ENCODE data around the gene ADGB.
A peak's percentile ranks its signal among the peaks of the same experiment; 100 is the strongest.
"Not testable (repeated sequence)": the region's sequence is repeated elsewhere in the genome, so short reads cannot be mapped to it uniquely, and the experiment has no call there.

The ADGB gene

DNA sequence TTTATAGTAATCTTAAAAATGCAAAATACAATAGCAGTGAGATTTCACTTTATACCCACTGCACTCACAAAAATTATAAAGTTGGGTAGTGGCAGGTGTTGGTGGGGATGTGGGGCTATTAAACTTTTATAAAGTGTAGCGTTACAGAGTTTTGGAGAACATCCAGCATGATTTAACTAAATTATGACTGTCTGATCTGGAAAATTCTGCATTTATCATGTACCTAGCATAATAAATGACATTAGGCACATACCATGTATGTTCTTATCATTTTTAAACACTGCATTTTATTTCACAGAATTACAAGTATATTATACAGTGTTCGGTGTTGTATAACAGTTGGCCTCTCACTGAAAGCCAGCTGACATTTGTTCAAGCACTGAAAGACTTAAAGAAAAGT is 169.9 kb downstream of the ADGB start:
- no peak for DNase-seq (ENCODE audit: low read depth)

DNA sequence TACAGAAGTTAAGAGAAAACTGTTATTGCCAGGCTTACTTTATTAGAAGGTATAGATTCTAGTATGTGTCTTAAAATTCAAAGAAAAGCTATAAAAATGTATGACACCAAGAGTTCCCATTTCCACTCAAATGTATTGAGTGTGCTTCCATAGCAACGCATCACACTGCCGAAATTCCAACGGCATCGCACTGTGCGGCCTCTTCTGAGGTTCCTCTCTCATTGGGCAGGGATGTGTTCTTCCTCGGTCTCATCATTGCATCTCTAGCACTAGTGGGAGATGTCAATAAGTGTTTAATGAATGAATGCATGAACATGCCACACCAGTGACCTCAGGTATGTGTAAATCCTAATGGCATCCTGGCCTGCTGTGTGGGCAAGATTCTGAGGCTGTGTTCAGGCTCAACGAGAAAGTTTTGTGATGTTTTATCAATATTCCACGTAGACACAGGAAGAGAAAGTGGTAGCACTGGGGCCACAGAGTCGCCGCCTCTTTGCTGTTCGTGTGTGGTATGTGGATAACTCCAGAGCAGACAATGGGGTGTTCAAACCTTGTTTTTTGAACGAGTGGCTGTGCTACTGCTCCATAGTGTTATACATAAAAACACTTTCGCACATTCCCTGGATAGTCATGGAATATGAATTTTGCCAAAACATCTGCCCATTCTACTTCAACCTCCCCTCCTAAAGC is 171.6 kb downstream of the ADGB start:
- no peak for DNase-seq (ENCODE audit: low read depth)

DNA sequence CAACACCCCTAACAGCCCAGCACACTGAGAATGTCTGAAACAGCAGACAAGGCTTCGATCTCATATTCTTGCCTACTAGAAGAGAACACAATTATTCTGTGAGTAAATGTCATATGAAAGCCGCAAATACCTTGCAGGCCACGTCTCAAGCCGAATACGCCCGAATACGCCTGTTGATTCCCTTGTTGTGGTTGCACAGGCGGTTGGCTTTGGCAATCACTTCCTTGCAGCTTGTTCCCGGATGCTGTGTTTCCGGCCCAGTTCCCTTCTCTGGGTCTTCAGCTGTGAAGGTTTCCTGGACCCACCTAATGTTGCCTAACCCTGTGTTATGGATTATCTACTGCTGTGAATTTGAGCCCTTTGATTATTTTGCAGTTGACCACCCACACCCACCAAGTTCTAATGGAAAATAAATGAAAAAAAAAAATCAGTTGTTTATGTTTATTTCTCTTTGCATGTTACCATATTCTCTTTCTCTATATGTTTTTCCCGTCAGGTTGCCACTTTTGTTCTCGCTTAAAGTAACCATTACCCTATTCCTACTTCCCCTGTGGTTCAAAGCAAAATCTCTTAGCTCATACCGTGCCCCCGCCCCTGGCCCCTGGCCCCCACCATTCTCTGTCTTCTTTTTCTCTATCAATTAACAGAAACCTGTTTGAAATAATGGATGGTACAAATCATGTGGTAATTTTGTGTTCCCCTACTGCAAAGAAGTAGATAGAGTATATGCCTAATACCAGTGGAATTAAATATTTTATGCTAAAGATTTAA is 172.4 kb downstream of the ADGB start:
- no peak for DNase-seq (ENCODE audit: low read depth)

DNA sequence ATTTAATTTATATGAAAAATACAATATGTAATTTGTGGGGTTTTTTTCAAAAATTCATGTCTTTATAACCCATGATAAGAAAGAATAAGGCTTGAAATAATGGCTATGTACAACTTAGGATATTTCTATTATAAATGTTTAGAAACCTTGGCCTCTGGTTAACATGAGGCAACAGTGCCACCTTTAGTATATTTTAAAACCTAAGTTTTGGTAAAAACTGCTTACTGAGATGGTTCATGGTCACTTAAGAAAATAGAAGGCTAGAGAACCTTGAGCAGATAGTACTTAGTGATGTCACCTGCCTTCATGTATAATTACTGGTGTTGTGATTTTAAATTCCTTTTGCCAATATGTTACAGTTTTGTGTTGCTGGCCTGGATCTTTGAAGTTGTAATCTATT is 176.4 kb downstream of the ADGB start:
- no peak for DNase-seq (ENCODE audit: low read depth)

DNA sequence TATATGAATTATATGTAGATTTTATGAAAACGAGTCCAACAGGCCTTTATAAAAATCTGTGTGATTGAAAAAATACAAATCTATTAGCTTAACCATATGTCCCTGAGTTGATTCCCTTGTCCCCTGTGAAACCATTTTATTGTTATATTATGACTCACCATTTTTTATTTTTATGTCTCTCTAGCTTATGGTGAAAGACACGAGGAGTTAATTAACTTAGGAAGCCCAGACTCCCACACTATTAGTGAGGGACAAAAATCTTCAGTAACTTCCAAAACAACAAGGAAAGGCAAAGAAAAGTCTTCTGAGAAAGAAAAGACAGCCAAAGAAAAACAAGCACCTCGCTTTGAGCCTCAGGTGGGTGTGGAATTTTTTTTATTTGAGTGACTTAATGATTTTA is 183.1 kb downstream of the ADGB start:
- no peak for DNase-seq (ENCODE audit: low read depth)

DNA sequence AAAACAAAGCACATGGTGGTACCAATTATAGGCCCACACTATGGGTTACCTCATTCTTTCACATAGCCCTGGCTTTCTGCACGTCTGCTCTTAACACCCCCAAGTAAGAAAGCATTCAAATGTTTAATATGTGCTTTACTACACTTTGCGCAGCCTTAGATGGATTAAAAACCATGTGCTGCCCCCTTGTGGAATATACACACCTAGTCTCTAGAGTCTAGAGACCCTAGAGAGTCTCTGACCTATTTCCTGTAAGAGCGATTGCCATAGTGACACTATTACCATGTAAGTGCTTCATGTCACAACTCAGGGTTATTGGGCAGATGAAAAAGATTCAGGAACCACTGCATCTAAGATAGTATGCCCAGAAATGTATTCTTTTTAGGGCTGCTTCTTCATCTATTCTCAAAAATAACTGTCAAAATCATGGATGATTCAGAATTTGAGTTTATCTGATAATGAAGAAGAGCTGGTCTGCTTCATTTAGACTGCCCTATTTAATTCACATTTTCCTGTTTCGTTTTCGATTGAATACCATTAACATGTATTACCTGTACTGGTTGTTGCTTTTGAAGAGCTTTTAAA is 186.3 kb downstream of the ADGB start:
- DNase-seq (ENCODE audit: low read depth), result peak; percentile 17

DNA sequence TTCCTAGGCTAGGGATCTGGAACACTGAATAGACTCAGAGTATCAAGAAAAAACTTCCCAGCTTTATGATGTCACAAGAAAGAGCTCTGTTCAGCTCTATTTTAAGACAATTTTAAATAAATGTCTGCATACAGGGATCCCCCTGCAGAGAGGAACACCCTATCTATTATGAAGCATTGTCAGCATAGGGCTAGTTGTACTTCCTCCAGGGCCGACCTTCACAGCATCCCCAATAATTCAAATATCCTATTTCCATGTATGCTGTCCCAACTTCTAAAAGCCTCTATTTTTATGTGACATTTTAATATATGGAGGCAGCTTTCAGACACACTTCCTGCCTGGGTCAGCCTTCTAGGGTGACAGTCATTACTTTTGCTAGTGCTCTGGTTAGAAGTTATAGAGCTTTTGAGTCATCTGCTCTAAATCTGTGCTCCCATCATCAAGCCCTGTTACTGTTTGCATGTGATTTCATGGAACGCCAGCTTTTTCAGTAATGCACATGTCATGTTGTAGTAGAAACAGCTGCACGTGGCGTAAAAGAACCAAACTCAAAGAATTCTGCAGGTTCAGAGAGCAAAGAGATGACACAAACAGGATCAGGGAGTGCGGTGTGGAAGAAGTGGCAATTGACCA is 189.2 kb downstream of the ADGB start:
- DNase-seq (ENCODE audit: low read depth), result no peak

DNA sequence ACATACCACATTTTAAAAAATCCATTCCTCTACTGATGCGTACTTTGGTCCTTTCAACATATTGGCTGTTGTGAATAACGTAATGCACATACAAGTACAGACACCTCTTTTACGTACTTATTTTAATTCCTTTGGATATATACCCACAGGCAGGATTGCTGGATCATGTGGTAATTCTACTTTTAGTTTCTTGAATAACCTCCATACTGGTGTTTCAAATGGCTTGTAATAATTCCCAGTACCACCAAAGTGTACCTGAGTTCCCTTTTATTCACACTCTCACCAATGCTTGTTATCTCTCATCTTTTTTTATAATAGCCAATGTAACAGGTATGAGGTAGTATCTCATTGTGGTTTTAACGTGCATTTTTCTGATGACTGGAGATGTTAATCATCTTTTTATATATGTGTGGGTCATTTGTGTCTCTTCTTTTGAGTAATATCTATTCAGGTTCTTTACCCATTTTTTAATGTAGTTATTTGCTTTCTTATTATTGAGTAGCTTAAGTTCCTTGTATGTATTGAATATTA is 191.9 kb downstream of the ADGB start:
- DNase-seq (ENCODE audit: low read depth), result no peak

DNA sequence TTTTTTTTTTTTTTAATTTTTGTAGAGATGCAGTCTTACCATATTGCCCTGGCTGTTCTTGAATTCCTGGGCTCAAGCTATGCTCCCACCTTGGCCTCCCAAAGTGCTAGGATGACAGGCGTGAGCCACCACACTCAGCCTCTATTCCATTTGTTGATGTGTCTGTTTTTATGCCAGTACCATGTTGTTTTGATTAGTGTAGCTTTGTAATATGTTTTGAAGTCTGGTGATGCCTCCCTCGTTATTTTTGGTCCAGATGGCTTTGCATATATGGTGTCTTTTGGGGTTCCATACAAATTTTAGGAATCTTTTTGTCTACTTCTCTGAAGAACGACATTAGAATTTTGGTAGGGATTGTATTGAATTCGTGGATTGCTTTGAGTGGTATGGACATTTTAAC is 193.2 kb downstream of the ADGB start:
- DNase-seq (ENCODE audit: low read depth), result no peak

DNA sequence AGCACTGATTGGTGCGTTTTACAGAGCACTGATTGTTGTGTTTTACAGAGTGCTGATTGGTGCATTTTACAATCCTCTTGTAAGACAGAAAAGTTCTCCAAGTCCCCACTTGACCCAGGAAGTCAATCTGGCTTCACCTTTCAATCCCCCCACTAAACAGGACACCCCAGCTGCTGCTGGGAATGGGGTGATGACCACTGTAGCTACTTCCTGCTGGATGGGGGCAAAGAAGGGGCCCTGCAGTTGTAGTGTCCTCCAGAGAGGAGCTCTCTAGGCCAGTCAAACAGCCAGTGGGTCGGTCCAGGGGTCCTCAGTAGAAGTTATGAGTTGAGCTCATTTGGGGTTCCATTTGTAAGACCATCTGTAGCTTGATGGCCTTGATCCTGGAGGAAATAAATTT is 194.4 kb downstream of the ADGB start:
- DNase-seq (ENCODE audit: low read depth), result not testable (repeated sequence)

DNA sequence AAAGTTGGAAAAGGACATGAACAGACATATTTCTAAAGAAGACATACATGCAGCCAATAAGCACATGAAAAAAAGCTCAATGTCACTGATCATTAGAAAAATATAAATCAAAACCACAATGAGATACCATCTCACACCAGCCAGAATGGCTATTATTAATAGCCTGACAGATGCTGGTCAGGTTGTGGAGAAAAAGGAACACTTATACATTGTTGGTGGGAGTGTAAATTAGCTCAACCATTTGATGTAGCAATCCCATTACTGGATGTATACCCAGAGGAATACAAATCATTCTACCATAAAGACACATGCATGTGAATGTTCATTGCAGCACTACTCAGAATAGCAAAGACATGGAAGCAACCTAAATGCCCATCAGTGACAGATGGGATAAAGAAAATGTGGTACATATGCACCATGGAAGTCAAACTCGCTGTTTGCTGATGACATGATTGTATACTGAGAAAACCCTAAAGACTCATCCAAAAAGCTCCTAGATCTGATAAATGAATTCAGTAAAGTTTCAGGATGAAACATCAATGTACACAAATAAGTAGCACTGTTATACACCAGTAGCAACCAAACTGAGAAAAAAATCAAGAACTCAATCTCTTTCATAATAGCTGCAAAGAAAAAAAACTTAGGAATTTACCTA is 196.8 kb downstream of the ADGB start:
- DNase-seq (ENCODE audit: low read depth), result no peak

DNA sequence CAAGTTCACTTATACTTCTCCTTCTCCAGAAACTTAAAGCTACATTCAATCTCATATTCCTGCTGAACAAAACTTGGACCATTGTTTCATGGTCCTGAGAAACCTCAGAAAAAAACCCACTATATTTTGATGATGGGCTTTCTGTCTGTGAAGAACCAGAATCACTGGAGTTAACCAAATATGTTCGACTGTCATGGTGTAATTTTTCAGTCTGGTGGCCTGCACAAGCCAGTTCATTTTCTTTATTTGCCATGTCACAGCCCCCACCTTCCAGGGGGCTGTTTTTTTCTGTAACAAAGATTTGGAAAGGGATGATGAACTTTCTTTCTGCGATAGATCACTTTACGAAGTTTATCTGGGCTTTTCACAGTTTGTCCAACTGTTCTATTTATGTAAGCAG is 204.4 kb downstream of the ADGB start:
- DNase-seq (ENCODE audit: low read depth), result not testable (repeated sequence)

DNA sequence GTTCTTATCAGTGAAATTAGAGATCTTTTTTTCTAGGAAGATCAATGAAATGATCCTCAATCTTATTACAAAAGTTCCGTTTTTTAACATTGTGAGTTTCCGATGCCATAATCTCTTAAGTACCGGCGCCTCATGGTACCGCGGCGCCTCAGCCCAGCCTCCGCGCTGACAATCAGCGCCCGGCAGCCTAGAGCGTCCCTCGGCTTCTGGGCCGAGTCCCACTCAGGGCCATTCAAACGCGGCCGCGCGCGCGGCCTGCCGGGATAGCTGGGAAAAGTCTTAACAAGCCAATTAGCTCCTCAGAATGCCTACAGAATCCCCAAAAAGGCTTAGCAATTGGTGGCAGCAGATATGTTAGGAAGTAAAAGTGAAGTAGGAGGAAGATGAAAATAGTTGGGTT is 204.8 kb downstream of the ADGB start:
- no peak for DNase-seq (ENCODE audit: low read depth)

DNA sequence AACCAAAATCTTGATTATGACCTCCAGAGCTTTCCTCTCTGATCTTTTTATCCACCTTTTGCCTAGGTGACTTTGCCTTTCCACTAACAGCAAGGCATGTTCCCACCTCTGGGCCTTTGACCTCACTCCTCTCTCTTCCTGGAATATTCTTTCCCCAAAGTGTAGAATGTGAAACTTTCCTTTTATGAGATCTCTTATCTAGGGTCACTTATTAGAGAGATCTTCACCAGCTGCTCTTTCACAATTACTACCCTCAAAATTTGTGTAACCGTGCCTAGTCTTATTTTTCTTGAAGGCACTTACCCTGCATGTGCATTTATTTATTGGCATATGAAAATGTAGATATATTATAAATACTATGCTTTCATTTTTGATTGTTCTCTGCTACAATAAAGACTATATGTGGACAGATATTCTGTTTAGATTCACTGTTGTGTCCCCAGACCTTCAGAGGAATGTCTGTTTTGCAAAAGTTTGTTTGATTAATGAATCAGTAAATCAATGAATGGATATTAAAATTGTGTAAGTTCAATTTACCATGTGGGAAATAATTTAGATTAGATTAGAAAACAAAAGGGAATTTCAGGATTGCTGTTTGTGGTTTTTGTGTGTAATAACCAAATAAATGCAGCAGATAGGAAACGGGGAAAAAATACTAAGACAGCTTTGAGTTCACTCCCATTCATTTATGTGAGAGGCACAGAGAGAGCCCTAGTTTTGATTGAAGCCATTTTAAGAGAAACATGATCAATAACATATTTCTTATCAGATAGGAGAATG is 207.0 kb downstream of the ADGB start:
- no peak for DNase-seq (ENCODE audit: low read depth)

DNA sequence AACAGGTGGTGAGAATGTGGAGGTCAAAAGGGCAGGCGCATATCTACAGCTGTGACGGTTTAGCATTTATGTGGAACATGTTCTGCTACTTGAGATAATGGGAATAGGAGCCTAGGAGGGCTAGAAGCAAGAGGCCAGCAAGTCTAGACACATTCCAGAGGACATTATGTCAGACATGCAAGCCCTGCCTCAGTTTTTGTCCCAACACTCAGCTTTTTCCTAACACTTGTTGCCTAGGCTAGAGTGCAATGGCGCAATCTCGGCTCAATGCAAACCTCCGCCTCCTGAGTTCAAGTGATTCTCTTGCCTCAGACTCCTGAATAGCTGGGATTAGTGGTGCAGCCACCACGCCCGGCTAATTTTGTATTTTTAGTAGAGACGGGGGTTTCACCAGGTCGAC is 210.2 kb downstream of the ADGB start:
- DNase-seq (ENCODE audit: low read depth), result not testable (repeated sequence)

DNA sequence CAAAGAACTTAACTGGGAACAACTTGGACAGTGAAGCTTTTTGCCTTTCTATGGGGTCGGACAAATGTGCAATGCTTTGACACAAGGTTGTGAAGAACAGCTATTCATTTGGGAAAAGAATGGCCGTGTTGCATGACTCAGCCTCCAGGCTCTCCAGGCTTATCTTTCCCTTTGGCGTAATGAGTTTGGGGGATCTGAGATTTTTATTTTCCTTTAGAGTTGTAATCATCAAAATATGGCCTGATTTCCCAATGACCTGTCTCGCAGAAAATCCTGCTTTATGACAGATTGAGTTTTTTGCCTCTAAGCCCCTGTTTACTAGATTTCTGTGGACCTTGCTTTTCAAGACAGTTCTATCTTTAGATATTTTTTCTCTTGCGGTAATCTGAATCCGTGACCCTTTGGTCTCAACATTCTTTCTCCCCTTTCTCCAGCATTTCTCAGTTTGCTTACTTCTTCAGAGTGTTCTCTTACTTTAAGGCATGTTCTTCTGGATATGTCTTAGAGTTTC is 214.1 kb downstream of the ADGB start:
- DNase-seq (ENCODE audit: low read depth), result not testable (repeated sequence)

DNA sequence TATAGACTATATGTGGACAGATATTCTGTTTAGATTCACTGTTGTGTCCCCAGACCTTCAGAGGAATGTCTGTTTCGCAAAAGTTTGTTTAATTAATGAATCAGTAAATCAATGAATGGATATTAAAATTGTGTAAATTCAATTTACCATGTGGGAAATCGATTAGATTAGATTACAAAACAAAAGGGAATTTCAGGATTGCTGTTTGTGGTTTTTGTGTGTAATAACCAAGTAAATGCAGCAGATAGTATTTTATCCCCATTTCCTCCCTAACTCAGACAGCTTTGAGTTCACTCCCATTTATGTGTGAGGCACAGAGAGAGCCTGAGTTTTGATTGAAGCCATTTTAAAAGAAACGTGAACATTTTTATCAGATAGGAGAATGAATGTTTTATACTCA is 214.8 kb downstream of the ADGB start:
- no peak for DNase-seq (ENCODE audit: low read depth)

DNA sequence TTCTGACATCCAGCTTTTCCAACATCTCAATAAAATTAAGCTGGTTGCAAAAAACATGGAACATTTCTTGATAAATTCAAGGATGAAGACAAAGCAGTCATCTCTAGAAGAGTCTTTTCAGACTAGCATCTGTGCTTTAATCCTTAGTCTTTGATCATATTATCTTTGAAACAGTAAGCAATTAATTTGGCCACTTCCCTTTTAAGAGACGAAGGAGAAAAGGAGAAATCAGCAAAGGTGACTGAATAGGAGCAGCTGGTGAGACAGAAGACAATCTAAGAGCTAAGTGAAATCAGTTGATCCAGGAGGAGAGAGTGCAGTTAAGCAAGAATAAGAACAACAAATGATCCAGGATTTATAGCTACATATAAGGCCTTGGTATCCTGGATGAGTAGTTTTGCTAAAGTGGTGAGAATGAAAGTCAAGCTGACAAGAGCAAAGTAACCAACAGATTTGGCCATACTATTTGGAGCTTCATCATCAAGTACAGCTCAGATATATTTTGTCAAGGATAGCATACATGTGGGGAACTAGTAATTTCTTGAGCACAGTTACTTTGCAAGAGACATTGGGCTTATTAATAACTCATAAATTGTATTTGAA is 215.5 kb downstream of the ADGB start:
- no peak for DNase-seq (ENCODE audit: low read depth)

DNA sequence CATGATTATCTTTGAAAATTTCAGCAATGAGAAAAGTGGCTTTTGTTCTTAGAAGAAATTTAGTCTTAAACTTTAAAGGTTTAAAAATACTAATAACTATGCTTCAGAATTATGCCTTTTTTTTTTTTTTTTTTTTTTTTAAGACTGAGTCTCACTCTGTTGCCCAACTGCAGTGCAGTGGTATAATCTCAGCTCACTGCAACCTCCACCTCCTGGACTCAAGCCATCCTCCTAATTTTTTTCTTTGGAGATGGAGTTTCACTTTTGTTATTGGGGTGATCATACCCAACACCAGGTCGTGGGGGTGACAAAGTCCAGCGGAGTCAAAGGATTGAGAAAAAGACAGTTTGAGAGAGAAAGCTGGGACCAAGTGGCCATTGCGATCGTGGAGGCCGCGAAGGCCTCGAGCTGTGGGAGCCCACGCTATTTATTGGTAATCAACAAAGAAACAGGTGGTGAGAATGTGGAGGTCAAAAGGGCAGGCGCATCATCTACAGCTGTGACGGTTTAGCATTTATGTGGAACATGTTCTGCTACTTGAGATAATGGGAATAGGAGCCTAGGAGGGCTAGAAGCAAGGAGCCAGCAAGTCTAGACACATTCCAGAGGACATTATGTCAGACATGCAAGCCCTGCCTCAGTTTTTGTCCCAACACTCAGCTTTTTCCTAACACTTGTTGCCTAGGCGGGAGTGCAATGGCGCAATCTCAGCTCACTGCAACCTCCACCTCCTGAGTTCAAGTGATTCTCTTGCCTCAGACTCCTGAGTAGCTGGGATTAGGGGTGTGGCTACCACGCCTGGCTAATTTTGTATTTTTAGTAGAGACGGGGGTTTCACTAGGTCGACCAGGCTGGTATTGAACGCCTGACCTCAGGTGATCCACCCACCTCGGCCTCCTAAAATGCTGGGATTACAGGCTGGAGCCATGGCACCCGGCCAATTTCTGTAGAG is 217.0 kb downstream of the ADGB start:
- DNase-seq (ENCODE audit: low read depth), result not testable (repeated sequence)

Measured in fibroblast of the conjunctiva (primary cell).